GM19238 (cell line): ENCODE measurements around the gene IFI44.

ENCODE experiments used
- DNase-seq: peaks from one replicate; pipeline ENCODE4 v3.0.0; 2011; ENCODE audit warnings: low spot score; ENCODE audit not compliant: insufficient read length

The IFI44 gene

GRCh38 chr1:78703806-78704205 lies 54.2 kb downstream of the IFI44 start:
- no peak for DNase-seq

DNA sequence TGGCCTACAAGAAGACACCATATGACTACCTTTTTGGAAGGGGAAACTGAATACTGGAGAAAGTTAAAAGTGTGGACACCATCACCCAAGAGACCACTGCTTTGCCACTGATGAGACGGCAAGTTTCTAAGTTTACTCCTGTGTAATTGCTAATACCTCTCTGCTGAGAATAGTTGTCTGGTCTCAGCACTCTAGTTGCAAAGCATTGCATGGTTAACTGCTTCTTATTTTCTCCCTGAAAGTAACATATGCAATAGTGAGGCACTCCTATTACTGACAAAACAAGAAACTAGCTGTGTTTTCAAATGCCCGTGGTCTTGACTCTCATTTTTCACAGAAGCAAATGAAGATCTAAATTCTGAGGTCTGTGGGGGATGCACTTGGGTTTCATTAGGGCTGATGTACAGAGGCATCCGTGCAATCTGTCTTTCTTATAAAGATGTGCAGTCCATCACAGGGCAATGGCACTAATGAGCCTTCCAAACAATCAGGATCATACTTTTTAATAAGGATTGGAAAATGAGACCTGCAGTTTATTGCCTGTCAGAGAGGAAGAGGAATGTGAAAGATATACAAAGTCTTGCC lies 62.9 kb downstream of the IFI44 start:
- no peak for DNase-seq

DNA sequence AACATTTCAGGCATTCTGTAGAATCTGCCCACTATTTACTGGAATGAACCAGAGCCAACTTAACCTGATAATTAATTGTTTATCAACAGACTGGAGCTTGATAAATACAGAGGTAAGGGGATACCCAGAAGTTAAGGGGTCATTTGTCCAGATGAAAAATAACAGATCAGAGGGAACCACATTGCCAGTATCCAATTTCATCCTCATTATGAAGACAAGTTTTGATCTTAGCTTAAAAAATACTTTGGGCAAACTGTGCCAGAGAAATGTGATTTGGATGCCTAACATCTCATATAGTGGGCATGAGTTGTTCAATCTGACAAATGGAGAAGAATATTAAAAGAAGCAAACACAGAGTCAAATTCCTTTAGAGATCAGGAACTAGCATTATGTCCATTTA lies 63.7 kb downstream of the IFI44 start:
- DNase-seq, result no peak
